K562 (cell line): ENCODE measurements around the gene ABCA3. TPM values are rescaled to one million over a fixed set of nuclear protein-coding genes. Genes with fewer than 3 reads are reported as not detected.

Experiments
- ATAC-seq: fragments of 200-7000 bp; cut with Tn5 transposase; 3 replicates; pipeline ENCODE4 v1.9.1; 2020; ENCODE audit warnings: moderate library complexity
- BruUV-seq: library from RNA; stranded (reverse); fragments of 400-500 nt; replicated peaks from 2 replicates; lab custom pipeline; 2021; lab: Mats Ljungman, UMichigan
- CTCF ChIA-PET: fragments of 300-600 bp; formaldehyde crosslinking; extraction: SDS; loops from one replicate; lab custom pipeline; 2021; ENCODE audit warnings: low intra/inter-chr PET ratio; lab: Yijun Ruan, JAX
- POLR2A ChIA-PET: fragments of 300-600, 350-650 bp; sonication (Branson Sonifier 250); formaldehyde crosslinking; extraction: SDS; loops from one replicate; lab custom pipeline; 2021; ENCODE audit warnings: antibody characterized with exemption, inconsistent platforms; lab: Yijun Ruan, JAX
- DNase-seq, 4 experiments: peaks; one replicate each; pipeline versions ENCODE4 v3.0.0 to v3.0.0-alpha.2; 2011 to 2018; ENCODE audit warnings: low spot score in 3 of 4, mixed read lengths in 3 of 4; ENCODE audit errors: extremely low read depth in 1 of 4
- FAIRE-seq: peaks from 2 replicates; lab custom pipeline; 2011; peaks lifted over from hg19 to GRCh38; lab: Jason Lieb, UNC
- H2AFZ ChIP-seq: 2 replicates; pipeline ENCODE4 v1.6.0; 2011; ENCODE audit warnings: low read depth, low read length, control low read depth, inconsistent platforms
- H3K27ac ChIP-seq: fragments of 200-600 bp; 3 replicates; pipeline ENCODE4 v1.8.0; 2011; ENCODE audit warnings: low read depth, mild to moderate bottlenecking, control low read depth, inconsistent platforms, low read length, moderate library complexity, mixed read lengths; ENCODE audit errors: extremely low read depth
- H3K27me3 ChIP-seq, 2 experiments: fragments of 300-600 bp in 1 of 2; 2 replicates in 1 of 2; 3 replicates in 1 of 2; pipeline versions ENCODE4 v1.6.0 to v1.8.0; 2011; ENCODE audit warnings: inconsistent platforms in 2 of 2, low read length in 2 of 2, mild to moderate bottlenecking in 1 of 2, mixed read lengths in 1 of 2, moderate library complexity in 1 of 2; ENCODE audit not compliant: control insufficient read depth in 2 of 2, insufficient read depth in 2 of 2
- H3K36me3 ChIP-seq: fragments of 300-600 bp; 3 replicates; pipeline ENCODE4 v1.8.0; 2011; ENCODE audit warnings: mild to moderate bottlenecking, low read length, inconsistent platforms; ENCODE audit not compliant: control insufficient read depth, insufficient read depth
- H3K4me1 ChIP-seq, 2 experiments: fragments of 200-600 bp in 1 of 2; replicated peaks in 1 of 2; 2 replicates in 1 of 2; 3 replicates in 1 of 2; pipeline versions ENCODE4 v1.5.1 to v1.8.0; 2011; ENCODE audit warnings: inconsistent platforms in 2 of 2, low read length in 2 of 2, mild to moderate bottlenecking in 1 of 2, mixed read lengths in 1 of 2, moderate library complexity in 1 of 2; ENCODE audit not compliant: control insufficient read depth in 2 of 2, insufficient read depth in 2 of 2
- H3K4me2 ChIP-seq: 2 replicates; pipeline ENCODE4 v1.6.1; 2011; ENCODE audit warnings: low read length, control low read depth, inconsistent platforms, mixed read lengths; ENCODE audit not compliant: insufficient read depth
- H3K4me3 ChIP-seq: fragments of 200-600 bp; sonication (generic), shearing (Covaris generic); 2 replicates; pipeline ENCODE4 v1.5.1; 2016; ENCODE audit warnings: control low read depth, inconsistent platforms
- H3K79me2 ChIP-seq: fragments of 200-600 bp; 3 replicates; pipeline ENCODE4 v1.8.0; 2011; ENCODE audit warnings: low read length, inconsistent platforms; ENCODE audit not compliant: control insufficient read depth, insufficient read depth
- H3K9ac ChIP-seq, 2 experiments: 2 replicates each; pipeline versions ENCODE4 v1.6.0 to v1.6.1; 2011; ENCODE audit warnings: low read depth in 2 of 2, low read length in 2 of 2, control low read depth in 1 of 2, inconsistent platforms in 1 of 2, mild to moderate bottlenecking in 1 of 2, mixed read lengths in 1 of 2; ENCODE audit not compliant: insufficient read depth in 1 of 2
- H3K9me1 ChIP-seq: one replicate; pipeline ENCODE4 v1.6.0; 2011; ENCODE audit warnings: inconsistent platforms, mild to moderate bottlenecking, low read length, moderate library complexity; ENCODE audit not compliant: control insufficient read depth, insufficient read depth
- H3K9me3 ChIP-seq: replicated peaks from 2 replicates; pipeline ENCODE4 v1.5.1; 2011; ENCODE audit warnings: low read depth, low read length, inconsistent platforms; ENCODE audit not compliant: control insufficient read depth, insufficient read depth
- H4K20me1 ChIP-seq: replicated peaks from 2 replicates; pipeline ENCODE4 v1.6.1; 2011; ENCODE audit warnings: low read length, inconsistent platforms, mixed read lengths; ENCODE audit not compliant: control insufficient read depth, insufficient read depth
- CBX3 ChIP-seq, 2 experiments: IDR thresholded peaks; 1 replicate in 1 of 2; 2 replicates in 1 of 2; pipeline ENCODE4 v1.6.1; 2012; ENCODE audit warnings: inconsistent platforms in 2 of 2, low read length in 2 of 2, borderline replicate concordance in 1 of 2, control low read depth in 1 of 2
- E2F3 ChIP-seq: fragments of 250-450 bp; sonication (Bioruptor Pico); IDR thresholded peaks from 2 replicates; pipeline ENCODE4 v1.4.0; 2020; ENCODE audit warnings: mild to moderate bottlenecking
- KLF16 ChIP-seq: IDR thresholded peaks from 2 replicates; pipeline ENCODE4 v1.6.1; 2016; ENCODE audit warnings: antibody characterized with exemption
- MAFF ChIP-seq: IDR thresholded peaks from 2 replicates; pipeline ENCODE4 v1.6.1; 2012; ENCODE audit warnings: low read length, improper control_type of control experiment
- PTRF ChIP-seq: fragments of 450-650 bp; IDR thresholded peaks from 2 replicates; pipeline ENCODE4 v1.6.1; 2016; ENCODE audit warnings: mild to moderate bottlenecking, missing genetic modification characterization, missing compliant biosample characterization
- RNF2 ChIP-seq: sonication (generic); IDR thresholded peaks from 2 replicates; pipeline ENCODE4 v1.6.1; 2016
- TCF7 ChIP-seq: sonication (generic); IDR thresholded peaks from 2 replicates; pipeline ENCODE4 v1.6.1; 2016; ENCODE audit warnings: antibody characterized with exemption, borderline replicate concordance
- THRAP3 ChIP-seq: fragments of 450-650 bp; IDR thresholded peaks from 2 replicates; pipeline ENCODE4 v1.6.1; 2016; ENCODE audit warnings: mild to moderate bottlenecking, inconsistent platforms, borderline replicate concordance
- ZFP30 ChIP-seq: fragments of 250-450 bp; sonication (Bioruptor Pico); IDR thresholded peaks from 2 replicates; pipeline ENCODE4 v1.8.0; 2022; ENCODE audit warnings: moderate library complexity, mild to moderate bottlenecking, inconsistent platforms, borderline replicate concordance
- ZNF347 ChIP-seq: fragments of 450-650 bp; formaldehyde crosslinking; IDR thresholded peaks from 2 replicates; pipeline ENCODE4 v1.4.0; 2020; ENCODE audit warnings: low read depth, mild to moderate bottlenecking, moderate library complexity
- ZSCAN32 ChIP-seq: fragments of 450-650 bp; formaldehyde crosslinking; IDR thresholded peaks from 2 replicates; pipeline ENCODE4 v1.4.0; 2020; ENCODE audit warnings: mild to moderate bottlenecking, moderate library complexity
- WGBS: fragments of 100-300 bp; shearing (Covaris generic); methylation state at CpG from one replicate; pipeline ENCODE4 v1.1.6; 2016; ENCODE audit warnings: low coverage, mixed read lengths; ENCODE audit not compliant: insufficient coverage; ENCODE audit errors: missing lambda C conversion rate; 5-methylcytosine and 5-hydroxymethylcytosine counted together
- in situ Hi-C: fragments of 300-500 bp; cut with MboI; formaldehyde crosslinking; loops from 4 replicates; pipeline ENCODE4 v1.15.0; 2018; ENCODE audit warnings: inconsistent platforms, mixed read lengths
- intact Hi-C: fragments of 100-400 bp; cut with micrococcal nuclease; formaldehyde crosslinking; loops from 2 replicates; pipeline ENCODE4 v1.14.2; 2022
- polyA plus RNA-seq, 8 experiments: library from polyadenylated mRNA; depleted of rRNA in 4 of 8; stranded (reverse) in 5 of 8; unstranded in 3 of 8; fragments of >200 nt; fragmentation: Nextera tagmentation in 2 of 8; fragmentation: Illumina TruSeq in 1 of 8; extraction: Ambion mirVana in 2 of 8; extraction: Trizol in 1 of 8; gene quantifications; 2 replicates each; pipeline versions ENCODE4 v1.2.1 to v1.2.3, GENCODE V29; 2011 to 2014; ENCODE audit warnings: inconsistent platforms in 1 of 8, missing spikeins in 1 of 8
- total RNA-seq, 7 experiments: library from RNA; depleted of rRNA in 6 of 7; stranded (reverse); fragments of >200 nt in 6 of 7; fragmentation: Illumina TruSeq in 2 of 7; extraction: Trizol in 2 of 7; gene quantifications; 2 replicates each; pipeline versions ENCODE4 v1.2.1 to v1.2.3, GENCODE V29; 2011 to 2021; ENCODE audit warnings: low replicate concordance in 1 of 7
- TF ChIP-seq, protein P1 (sequence below): fragments of 450-650 bp; IDR thresholded peaks from 2 replicates; pipeline ENCODE4 v1.6.1; 2016; ENCODE audit warnings: low read depth, mild to moderate bottlenecking, moderate library complexity
- TF ChIP-seq, protein P2 (sequence below): fragments of 250-450 bp; sonication (Bioruptor Pico); IDR thresholded peaks from 2 replicates; pipeline ENCODE4 v1.5.0; 2021
- TF ChIP-seq, protein P3 (sequence below): fragments of 450-650 bp; IDR thresholded peaks from 2 replicates; pipeline ENCODE4 v1.6.1; 2016; ENCODE audit warnings: mild to moderate bottlenecking

The ABCA3 gene
- total and polyA plus RNA-seq, 9 of the 15 experiments (the other 6 are each of a cell fraction or from before 2014, with no cell fraction given), result 0.66 to 23.7 (median 6.9) TPM

DNA sequence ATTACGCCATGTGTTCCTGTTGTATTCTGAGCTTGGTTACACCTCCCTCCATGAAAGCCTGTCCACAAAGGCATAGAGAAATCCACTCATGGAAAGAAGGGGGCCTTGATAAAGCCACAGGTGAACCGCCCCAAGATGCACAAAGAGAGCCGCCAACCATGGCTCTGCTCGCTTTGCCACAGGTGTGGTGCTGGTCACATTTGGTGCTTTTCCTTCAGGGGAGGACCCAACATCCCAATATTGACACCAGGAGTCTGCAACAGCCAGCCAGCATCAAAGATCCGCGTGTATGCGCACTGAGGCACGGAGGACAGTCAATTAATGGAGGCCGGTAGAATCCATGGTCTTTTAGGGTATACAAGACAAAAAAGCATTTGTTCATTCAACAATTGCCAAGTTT lies 7.3 kb downstream of the ABCA3 start:
- ATAC-seq, result no peak

More for the DNA sequence above, 7.3 kb downstream of the ABCA3 start:
- H3K4me3 ChIP-seq, result no peak overlapping the region
- H3K27ac ChIP-seq, result no peak overlapping the region
- no peak for FAIRE-seq
- intact Hi-C loops (no loop called here), in situ Hi-C loops (no loop called here)
- H3K36me3 ChIP-seq, result peaks cover 26% of the 10 kb centered on the region; the same call in 2 of the 3 replicates
- CTCF ChIA-PET, result no interaction called here
- no peak overlapping the region for H2AFZ ChIP-seq
- peaks cover 28% of the 10 kb centered on the region for H3K79me2 ChIP-seq
- H3K9me1 ChIP-seq, result no peaks in the 10 kb centered on the region
- TF ChIP-seq THRAP3 (no peak), E2F3 (CRISPR knock-in tag) (no peak), ZFP30 (CRISPR knock-in tag) (no peak), ZNF347 (CRISPR knock-in tag) (no peak), RNF2 (no peak), ZSCAN32 (CRISPR knock-in tag) (no peak), KLF16 (no peak), MAFF (no peak), TCF7 (no peak), CBX3 (IDR thresholded peaks at IDR 0.05; ENCODE audit: borderline replicate concordance in 1 of 2, low read length in 2 of 2) (no peak), PTRF (no peak)
- TF ChIP-seq, protein P1, sequence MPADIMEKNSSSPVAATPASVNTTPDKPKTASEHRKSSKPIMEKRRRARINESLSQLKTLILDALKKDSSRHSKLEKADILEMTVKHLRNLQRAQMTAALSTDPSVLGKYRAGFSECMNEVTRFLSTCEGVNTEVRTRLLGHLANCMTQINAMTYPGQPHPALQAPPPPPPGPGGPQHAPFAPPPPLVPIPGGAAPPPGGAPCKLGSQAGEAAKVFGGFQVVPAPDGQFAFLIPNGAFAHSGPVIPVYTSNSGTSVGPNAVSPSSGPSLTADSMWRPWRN, result no peak
- TF ChIP-seq, protein P2, sequence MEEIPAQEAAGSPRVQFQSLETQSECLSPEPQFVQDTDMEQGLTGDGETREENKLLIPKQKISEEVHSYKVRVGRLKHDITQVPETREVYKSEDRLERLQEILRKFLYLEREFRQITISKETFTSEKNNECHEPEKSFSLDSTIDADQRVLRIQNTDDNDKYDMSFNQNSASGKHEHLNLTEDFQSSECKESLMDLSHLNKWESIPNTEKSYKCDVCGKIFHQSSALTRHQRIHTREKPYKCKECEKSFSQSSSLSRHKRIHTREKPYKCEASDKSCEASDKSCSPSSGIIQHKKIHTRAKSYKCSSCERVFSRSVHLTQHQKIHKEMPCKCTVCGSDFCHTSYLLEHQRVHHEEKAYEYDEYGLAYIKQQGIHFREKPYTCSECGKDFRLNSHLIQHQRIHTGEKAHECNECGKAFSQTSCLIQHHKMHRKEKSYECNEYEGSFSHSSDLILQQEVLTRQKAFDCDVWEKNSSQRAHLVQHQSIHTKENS (CRISPR knock-in tag), result no peak
- TF ChIP-seq, protein P3, sequence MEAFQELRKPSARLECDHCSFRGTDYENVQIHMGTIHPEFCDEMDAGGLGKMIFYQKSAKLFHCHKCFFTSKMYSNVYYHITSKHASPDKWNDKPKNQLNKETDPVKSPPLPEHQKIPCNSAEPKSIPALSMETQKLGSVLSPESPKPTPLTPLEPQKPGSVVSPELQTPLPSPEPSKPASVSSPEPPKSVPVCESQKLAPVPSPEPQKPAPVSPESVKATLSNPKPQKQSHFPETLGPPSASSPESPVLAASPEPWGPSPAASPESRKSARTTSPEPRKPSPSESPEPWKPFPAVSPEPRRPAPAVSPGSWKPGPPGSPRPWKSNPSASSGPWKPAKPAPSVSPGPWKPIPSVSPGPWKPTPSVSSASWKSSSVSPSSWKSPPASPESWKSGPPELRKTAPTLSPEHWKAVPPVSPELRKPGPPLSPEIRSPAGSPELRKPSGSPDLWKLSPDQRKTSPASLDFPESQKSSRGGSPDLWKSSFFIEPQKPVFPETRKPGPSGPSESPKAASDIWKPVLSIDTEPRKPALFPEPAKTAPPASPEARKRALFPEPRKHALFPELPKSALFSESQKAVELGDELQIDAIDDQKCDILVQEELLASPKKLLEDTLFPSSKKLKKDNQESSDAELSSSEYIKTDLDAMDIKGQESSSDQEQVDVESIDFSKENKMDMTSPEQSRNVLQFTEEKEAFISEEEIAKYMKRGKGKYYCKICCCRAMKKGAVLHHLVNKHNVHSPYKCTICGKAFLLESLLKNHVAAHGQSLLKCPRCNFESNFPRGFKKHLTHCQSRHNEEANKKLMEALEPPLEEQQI, result no peak
- DNase-seq, result no peak
- peaks cover 11 to 19% of the 10 kb centered on the region in 2 experiments for H3K4me1 ChIP-seq
- peak overlapping the region in 1 of 2 experiments; percentile 65; a peak in 1 of 4 replicates for H3K9ac ChIP-seq
- BruUV-seq, result no TSS peak
- no peaks in the 10 kb centered on the region for H4K20me1 ChIP-seq
- POLR2A ChIA-PET, result no interaction called here
- no peaks in the 10 kb centered on the region for H3K9me3 ChIP-seq
- no peak overlapping the region for H3K4me2 ChIP-seq
- H3K27me3 ChIP-seq, result no peaks in the 10 kb centered on the region
- 94% methylated on average over 7 of the region's 9 CpGs for WGBS
